LNCAP (cell line): ENCODE measurements around the gene TWIST2.

Experiments used
- CTCF ChIP-seq: fragments of 450-650 bp; IDR thresholded peaks from 2 replicates; pipeline ENCODE4 v1.5.1; 2017; ENCODE audit warnings: mild to moderate bottlenecking

The TWIST2 gene

DNA sequence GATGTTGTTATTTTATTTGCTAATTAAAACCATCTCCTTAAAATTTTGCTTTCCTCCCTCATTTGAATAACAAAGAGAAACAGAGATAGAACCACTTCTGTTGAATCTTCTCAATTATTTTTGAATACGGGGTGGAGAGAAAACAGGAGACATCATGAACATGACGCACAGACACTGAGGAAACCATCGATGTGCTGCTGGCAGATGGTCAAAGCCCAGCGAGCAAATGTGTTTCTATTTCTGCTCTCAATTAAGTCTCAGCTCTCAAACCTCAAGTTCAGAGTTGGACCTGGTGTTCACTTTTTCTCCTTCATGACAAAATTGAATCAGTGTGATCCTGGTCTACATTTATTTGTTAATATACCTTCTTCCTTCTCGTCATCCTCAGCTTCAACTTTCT is 36.1 kb upstream of the TWIST2 start:
- TF ChIP-seq CTCF: no peak

DNA sequence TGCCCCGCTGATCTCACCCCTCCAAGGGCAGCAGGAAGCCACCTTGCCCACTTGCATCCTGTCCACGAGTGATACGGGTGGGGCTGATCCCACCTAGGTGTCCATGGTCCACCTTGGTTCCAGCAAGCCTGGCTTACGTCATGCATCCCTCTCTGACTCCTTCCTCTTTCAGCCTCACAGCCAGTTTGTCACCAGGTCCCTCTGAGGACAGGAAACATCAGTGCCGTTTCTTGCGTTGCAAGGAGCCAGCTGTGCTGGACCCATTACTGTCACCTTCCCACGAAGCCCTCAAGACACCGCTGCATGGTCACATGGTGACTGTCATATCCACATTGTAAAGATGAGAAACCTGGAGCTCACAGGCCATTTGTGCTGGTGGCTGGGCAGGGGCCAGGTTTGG is 34.8 kb upstream of the TWIST2 start:
- TF ChIP-seq CTCF: no peak

- no peak for TF ChIP-seq CTCF
These were observed 33.1 kb upstream of the TWIST2 start for GRCh38 chr2:238814815-238815214.

DNA sequence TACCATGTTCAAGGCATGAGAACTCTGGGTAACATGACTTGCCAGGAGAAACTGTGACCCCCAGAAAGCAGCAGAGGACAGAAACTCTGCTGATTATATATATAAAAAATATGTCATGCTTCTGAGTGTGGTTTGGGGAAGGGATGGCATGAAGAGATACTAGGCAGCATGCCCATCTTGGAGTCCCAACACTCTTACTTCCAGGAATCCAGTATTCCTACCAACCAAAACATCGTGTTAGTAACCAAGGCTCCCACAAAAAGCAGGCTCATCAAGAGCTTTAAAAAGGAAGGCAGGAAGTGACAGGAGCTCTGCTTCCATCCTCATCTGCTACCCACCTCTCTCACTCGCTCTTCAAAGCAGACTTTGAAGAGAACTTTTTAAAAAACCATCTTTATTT is 31.6 kb upstream of the TWIST2 start:
- TF ChIP-seq CTCF: no peak

DNA sequence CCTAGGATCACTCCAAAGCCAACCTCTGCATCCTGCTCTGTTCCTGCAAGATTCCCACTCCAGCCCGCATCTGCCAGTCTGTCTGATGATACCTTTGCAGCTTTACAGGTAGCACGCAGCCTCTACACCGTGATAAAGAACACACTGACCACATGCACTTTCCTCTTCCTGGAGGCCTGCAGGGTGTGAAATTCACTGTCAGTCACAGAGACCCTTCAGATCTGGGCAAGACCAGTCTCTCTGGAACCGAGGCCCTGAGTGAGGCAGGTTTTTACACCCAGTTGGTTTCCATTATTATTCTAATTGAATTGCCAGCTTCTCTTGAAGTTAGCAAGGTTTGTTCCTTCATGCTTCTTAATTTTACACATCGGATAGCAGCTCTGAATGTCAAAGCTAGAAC is 30.5 kb upstream of the TWIST2 start:
- TF ChIP-seq CTCF: no peak

GRCh38 chr2:238817891-238818290 is 30.0 kb upstream of the TWIST2 start:
- no peak for TF ChIP-seq CTCF

GRCh38 chr2:238818561-238818960 is 29.3 kb upstream of the TWIST2 start:
- TF ChIP-seq CTCF: no peak

GRCh38 chr2:238820197-238820596 is 27.7 kb upstream of the TWIST2 start:
- TF ChIP-seq CTCF: no peak
